CD4-positive, alpha-beta T cell treated with Interleukin-10 for 1 hour (primary cell): ENCODE data around the gene TIRAP.
"Not testable (repeated sequence)": the region's sequence is repeated elsewhere in the genome, so short reads cannot be mapped to it uniquely, and the experiment has no call there.

Experiments
- DNase-seq: peaks from one replicate; pipeline ENCODE4 v3.0.0-alpha.2; 2020

TIRAP gene, protein sequence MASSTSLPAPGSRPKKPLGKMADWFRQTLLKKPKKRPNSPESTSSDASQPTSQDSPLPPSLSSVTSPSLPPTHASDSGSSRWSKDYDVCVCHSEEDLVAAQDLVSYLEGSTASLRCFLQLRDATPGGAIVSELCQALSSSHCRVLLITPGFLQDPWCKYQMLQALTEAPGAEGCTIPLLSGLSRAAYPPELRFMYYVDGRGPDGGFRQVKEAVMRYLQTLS

DNA sequence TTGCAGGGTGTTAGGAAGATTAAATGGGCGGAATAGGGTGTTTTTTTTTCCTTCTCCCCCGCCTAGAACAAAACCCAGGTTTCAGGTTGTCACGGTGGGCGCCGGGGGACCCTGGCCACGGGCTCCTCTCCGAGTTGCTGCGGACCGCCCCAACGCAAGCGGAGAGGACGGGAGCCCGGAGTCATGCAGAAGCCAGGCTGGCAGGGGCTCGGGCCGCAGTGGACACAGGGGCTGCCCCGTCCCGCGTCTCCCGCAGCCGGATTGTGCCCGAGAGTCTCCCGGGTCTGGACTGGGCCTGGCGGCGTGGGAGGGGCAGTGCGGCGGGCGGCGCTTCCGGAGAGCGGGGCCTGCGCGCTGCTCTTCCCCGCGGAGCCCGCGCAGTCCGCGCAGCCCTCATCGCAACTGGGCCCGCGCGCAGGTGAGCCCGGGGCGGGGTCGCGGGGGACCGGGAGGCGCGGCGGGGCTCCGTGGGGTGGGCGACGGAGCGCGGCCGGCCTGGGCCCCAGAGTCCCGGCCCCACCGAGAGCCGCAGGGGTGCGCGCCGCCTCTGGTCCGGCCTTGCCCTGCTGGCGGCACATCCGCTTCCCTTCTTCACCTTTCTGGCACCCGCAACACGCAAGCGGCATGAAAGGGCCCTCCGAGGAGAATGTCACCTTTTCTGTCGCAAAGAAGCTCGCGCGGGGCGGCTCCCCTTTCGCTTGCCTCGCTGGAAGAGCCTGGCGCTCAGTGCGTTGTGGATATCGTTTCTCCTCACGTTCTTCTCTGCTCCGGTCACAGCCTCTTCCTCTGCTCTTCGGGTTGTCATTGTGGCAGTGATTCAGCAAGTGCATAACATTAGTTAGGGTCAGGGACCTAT lies at the start of gene TIRAP:
Gene TIRAP (plus strand): TSS at position 358 of the 856 bp plus-strand sequence. CDS start 7,802 bp downstream, outside the sequence.
- DNase-seq: peak; percentile 63

DNA sequence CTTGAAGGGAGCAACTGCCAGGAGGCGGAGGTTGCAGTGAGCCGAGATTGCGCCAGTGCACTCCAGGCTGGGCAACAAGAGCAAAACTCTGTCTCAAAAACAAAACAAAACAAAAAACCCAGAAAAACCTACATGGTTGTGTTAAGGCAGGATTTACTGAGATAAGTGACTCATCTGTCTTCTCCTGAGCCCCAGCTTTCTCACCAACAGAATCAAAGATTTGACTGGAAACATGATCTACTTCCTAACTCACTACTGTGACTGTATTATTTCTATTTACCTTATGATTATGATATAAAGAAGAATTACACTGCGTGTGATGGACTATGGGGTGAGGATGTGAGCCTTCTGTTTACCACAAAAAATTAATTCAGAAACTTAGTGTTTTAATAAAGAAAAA lies 49.5 kb upstream of the TIRAP start:
- no peak for DNase-seq

GRCh38 chr11:126246636-126247035 lies 36.3 kb upstream of the TIRAP start:
- DNase-seq: no peak

- no peak for DNase-seq
These were observed 29.6 kb upstream of the TIRAP start for GRCh38 chr11:126253265-126253664.

GRCh38 chr11:126254819-126255218 lies 28.1 kb upstream of the TIRAP start:
- DNase-seq: no peak

DNA sequence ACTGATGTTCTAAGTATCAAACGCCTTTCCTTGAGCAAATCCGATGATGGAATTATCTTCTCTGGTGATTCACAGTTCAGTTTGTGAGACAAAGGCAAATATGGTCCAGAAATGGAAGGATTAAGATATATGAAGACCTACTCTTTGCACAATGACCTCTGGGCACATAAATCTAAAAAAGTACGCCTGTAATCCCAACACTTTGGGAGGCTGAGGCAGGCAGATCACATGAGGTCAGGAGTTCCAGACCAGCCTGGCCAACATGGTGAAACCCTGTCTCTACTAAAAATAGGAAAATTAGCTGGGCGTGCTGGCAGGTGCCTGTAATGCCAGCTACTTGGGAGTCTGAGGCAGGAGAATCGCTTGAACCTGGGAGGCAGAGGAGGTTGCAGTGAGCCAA lies 27.4 kb upstream of the TIRAP start:
- DNase-seq: not testable (repeated sequence)

DNA sequence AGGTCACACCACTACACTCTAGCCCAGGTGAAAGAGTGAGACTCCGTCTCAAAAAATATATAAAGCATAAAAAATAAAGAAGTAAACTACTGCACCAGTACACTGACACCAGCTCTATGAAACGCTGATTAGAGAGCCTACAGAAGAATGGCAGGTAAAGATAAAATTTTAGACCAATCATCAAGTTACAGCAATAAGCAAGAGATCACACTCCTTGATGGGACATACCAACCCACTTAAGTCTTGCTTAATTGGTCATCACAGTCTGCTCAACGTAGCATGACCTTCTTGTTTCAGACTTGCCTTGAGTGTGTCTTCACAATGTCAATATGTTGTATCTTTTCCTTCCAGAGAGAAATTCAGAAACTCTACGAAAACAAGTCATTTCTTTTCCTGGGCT lies 26.7 kb upstream of the TIRAP start:
- DNase-seq: no peak

- DNase-seq: no peak
These were observed 25.7 kb upstream of the TIRAP start for GRCh38 chr11:126257144-126257543.

DNA sequence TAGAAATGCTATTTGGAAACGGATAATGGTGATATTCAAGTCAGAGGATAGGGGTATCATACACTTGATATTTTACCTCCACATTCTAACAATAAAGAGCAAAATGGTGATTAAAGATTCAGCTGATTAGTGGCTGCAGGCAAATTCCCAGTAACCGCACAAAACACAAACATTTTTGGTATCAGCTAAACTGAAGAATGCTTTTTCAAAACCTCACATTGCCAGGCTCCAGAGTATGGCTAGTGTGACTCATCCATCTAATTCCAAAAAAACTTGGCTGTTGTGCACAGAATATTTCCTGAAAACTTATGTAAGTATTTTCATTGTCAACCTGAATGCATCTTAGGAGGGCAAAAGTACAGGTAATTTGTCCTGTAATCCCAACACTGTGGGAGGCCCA lies 25.1 kb upstream of the TIRAP start:
- no peak for DNase-seq

- DNase-seq: no peak
These were observed 20.7 kb upstream of the TIRAP start for GRCh38 chr11:126262216-126262615.

GRCh38 chr11:126263489-126263888 lies 19.4 kb upstream of the TIRAP start:
- no peak for DNase-seq

GRCh38 chr11:126265811-126266210 lies 17.1 kb upstream of the TIRAP start:
- DNase-seq: no peak

DNA sequence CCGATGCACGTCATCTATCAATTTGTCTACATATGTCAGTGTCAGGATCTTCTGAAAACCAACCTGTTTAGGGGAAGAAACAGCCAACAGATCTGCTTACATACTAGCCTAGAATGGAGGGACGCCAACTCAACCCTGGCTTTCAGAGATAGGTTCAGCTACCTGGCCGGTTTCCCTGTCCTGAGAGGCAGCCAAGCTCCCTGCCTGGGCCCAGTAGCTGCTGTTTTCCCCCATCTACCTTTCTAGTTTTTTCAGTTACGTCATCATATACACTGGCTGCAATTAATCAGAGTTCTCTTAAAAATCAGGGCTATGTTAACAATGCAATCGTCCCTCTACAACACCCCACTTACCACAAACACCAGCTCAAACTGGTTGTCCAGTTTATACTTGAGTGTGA lies 15.2 kb upstream of the TIRAP start:
- DNase-seq: no peak

DNA sequence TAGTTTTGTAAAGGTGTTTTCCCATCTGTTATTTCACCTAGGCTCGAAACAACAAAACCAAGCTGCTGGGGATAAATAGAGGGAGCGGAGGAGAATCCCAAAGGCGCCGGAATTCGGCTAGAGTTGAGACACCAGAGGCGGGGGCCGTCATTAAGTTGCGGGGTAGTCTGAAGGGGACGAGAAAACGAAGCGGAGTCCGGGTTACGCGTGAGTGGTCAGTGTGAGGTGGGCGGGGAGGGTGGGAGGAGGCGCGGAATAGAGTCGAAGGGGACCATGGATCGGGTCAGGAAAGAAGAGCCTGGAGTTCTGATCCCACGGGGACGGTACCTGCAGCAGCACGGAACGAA lies 14.6 kb upstream of the TIRAP start:
- DNase-seq: no peak

DNA sequence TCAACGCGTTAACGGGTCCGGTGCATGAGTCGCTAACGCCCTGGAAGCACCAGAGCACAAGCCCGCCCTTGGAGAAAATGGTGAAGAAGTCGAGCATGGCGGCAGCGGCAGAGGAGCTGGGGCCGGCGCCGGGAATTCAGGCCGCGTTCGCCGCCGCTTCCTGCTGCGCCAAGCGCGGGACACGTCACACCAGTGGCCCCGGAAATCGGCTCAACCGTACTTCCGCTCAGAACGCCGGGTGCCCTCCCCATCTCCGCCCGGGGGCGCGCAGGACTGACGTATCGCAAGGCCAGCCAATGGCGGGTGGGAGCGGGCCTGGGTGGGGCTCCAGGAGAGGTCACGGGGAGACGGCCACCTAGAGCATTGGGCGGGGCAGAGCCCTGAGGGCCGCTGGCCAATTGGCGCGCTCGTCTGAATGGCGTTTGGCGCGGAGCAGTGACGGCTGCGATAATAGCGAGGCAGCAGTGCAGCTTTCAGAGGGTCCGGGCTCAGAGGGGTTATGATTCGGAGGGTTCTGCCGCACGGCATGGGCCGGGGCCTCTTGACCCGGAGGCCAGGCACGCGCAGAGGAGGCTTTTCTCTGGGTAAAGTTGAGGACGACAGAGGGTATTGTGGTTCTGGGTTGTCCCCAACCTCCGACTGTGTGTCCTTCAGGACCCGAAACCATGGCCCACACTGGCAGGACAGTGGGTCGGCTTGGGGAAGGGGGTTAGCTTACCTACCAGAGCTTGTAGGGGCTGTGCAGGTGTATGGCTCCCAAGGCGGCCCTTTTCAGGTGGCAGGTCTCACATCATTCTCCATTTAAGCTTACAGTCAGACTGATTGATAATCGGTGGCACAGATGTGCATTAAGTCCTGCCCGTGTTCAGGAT lies 13.9 kb upstream of the TIRAP start, which contains the start of the genes FOXRED1 and SRPRA:
Gene FOXRED1 (plus strand): TSS at position 447 of the 872 bp plus-strand sequence. CDS start 53 bp downstream, at position 500.
Gene SRPRA (minus strand): TSS at position 188 of the 872 bp plus-strand sequence. CDS start 91 bp downstream, at position 97.
- peak; percentile 100 for DNase-seq

- no peak for DNase-seq
These were observed 5.6 kb upstream of the TIRAP start for GRCh38 chr11:126277322-126277721.

- DNase-seq: no peak
These were observed 5.1 kb upstream of the TIRAP start for GRCh38 chr11:126277780-126278179.

- DNase-seq: no peak
These were observed 3.7 kb upstream of the TIRAP start for GRCh38 chr11:126279191-126279590.

- no peak for DNase-seq
These were observed 2.3 kb upstream of the TIRAP start for GRCh38 chr11:126280595-126280994.

DNA sequence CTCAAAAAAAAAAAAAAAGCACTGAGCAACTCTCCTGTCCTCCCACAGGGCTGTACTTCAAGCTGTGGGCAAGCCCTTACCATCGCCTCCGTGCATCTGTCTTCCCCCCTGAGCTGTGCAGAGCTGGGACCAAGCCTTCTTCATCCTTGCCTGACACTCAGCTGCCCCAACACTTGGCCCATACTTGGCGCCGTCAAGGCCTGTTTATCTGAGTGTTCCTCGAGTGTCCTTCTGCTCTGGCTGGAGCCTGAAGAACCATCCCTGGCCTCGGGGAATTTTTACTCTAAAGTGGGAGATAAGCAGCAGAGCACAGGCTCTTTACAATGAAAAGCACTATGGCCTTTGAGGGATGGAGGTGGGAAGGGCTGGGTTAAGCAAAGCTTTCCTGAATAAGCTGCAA lies 1.6 kb upstream of the TIRAP start:
- DNase-seq: no peak

DNA sequence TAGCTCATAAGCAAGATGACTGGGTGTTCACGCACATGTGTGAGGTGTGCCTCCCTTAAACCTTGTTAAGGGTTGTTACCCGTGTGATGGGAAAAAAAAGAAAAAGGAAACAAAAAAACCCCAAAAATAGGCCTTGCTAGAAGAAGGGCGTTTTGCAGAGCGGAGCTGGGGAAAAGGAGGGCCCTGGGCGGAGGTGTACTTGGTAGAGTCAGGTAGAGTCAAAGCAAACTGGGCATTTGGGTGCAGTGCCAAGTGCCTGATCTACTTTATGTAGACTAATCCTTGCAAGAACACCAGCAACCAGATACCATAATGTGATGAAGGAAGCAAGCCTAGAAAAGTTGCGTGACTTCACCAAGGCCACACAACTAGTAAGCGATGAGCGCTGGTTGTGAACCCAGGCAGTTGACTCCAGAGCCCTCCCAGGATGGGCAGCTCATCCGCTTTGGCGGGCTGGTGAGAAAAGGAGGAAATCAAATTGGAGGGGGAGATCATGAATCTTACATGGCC lies 1.2 kb upstream of the TIRAP start:
- no peak for DNase-seq

- DNase-seq: peak; percentile 36
These were observed 545 bp upstream of the TIRAP start for GRCh38 chr11:126282361-126282735.

- peak; percentile 83 for DNase-seq
These were observed 1.9 kb downstream of the TIRAP start for GRCh38 chr11:126284829-126285228.
